Measurements from ENCODE around the gene SUCLG1. TPM values are rescaled to one million over a fixed set of nuclear protein-coding genes. Genes with fewer than 3 reads are reported as not detected.

Gene SUCLG1
- polyA plus RNA-seq (2014; cell fraction: cytosol; rRNA removed) = 138 and 139 TPM in 2 replicates
- 92.1 and 103 TPM in 2 replicates for polyA plus RNA-seq (2014; cell fraction: nucleus; rRNA removed)

- peak; percentile 93 for DNase-seq (ENCODE audit: low spot score)
Observed at GRCh38 chr2:84459018-84459943, at the start of gene SUCLG1. Gene SUCLG1 (minus strand): TSS chr2:84459280. CDS start chr2:84459269, 11 bp downstream.

DNA sequence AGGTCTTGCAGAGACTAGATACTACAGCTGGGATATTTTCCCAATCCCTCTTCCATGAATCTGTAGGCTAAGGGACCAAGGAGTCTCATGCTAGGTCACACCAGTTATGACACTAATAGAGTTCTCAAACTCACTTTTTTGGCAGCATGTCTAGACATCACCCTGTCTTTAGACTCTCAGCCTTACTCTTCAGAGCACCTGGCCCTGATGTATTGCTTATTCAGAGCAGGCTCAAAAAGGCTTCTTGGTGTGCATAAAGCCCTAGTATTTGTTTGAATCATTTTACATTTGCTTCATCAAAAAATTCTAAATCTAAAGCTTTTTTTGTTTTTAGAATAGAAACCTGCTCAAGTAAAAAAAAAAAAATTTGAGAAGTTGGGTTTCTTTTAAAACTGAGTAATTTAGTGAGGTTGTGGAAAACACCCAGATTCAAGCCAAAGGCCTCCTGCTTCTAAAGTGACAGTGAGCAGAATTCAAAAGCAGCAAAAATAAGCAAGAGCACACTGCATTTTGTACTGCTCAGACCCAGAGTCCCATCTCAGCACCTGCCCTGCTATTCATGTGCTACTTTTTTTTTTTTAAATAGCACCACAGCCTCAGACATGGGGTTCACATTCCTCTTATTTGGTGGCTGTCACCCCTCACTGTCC is 39.2 kb upstream of the SUCLG1 start:
- no peak for DNase-seq (ENCODE audit: low spot score)

DNA sequence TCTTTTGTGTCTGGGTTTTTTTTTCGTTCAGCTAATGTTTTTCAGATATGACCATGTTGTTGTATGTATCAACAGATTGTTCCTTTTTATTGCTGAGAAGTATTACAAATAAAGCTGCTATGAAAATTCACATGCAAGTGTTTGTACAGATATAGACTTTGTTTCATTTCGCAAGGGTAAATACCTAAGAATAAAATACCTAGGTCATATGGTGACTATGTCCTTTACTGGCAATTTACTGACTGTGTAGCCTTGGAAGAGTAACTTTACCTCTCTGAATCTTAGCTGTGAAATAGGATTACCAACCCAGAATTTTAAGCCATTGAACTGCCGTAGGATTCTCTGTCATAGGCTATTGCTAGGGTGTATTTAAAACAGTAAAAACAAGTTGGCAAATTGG is 38.2 kb upstream of the SUCLG1 start:
- no peak for DNase-seq (ENCODE audit: low spot score)

DNA sequence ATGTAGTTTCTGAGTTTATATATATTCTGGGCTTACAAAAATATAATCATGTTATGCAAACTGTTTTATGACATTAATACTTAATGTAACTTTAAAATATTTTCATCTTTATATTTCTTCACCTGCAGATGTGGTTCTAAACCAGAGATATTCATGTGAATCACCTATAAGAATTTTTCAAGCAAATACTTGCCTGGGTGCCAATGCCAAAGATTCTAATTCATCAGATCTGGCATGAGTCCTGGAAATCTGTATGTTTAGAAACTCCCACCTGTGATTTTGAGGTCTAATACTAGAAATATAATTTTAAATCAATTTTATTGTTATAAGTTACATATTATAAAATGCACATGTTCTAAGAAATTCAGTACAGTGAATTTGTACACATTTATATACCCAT is 37.3 kb upstream of the SUCLG1 start:
- DNase-seq (ENCODE audit: low spot score) = no peak

DNA sequence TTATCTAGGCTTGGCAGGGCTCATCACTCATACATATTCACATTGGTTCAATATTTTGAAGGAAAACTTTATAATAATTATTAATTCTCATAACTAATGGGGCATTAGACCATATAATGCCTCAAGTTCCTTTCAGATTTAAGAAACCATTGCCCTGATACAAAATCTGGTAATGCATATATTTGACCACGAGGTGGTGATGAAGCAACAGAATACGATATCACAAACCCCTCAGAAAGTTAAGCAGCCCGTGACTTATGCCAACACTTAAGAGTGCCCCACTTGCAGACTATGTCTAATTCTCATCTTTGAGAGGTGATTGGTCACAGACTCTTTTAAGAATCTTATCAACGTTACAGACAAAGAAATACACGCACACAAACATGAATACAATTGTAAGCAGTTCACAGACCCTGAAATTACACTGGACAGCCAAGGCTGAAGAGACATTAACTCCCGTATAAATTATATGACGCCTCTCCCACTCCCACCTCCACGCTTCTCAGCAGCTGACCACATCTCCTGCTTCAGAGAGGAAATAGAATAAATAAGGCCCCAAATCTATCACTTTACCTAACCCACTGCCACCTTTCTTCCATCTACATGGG is 36.6 kb upstream of the SUCLG1 start:
- DNase-seq (ENCODE audit: low spot score) = peak; percentile 66

- DNase-seq (ENCODE audit: low spot score) = no peak
Observed at GRCh38 chr2:84494070-84494469, 35.0 kb upstream of the SUCLG1 start.

DNA sequence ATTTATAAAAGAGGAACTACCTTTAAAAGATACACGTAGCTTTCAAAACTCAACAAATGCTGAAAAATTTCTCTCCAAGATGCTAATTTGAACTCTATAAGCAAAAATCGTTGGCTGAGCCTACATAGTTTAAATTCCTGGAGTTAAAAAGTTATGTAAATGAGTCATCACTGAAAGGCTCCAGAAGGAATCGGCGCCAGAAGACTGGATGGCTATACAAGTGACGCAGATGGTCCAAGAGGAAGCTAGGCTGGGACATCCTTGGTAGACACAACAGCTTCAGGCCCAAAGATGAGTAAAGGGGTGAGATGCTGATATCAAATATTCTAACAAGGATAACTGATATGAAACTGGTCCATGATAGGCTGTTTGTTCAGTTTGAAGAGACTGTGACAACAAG is 34.4 kb upstream of the SUCLG1 start:
- no peak for DNase-seq (ENCODE audit: low spot score)

- no peak for DNase-seq (ENCODE audit: low spot score)
Observed at GRCh38 chr2:84492571-84492970, 33.5 kb upstream of the SUCLG1 start.

- DNase-seq (ENCODE audit: low spot score) = no peak
Observed at GRCh38 chr2:84491741-84492140, 32.7 kb upstream of the SUCLG1 start.

GRCh38 chr2:84491256-84491655 is 32.2 kb upstream of the SUCLG1 start:
- DNase-seq (ENCODE audit: low spot score) = no peak

- no peak for DNase-seq (ENCODE audit: low spot score)
Observed at GRCh38 chr2:84487298-84487996, 28.4 kb upstream of the SUCLG1 start.

DNA sequence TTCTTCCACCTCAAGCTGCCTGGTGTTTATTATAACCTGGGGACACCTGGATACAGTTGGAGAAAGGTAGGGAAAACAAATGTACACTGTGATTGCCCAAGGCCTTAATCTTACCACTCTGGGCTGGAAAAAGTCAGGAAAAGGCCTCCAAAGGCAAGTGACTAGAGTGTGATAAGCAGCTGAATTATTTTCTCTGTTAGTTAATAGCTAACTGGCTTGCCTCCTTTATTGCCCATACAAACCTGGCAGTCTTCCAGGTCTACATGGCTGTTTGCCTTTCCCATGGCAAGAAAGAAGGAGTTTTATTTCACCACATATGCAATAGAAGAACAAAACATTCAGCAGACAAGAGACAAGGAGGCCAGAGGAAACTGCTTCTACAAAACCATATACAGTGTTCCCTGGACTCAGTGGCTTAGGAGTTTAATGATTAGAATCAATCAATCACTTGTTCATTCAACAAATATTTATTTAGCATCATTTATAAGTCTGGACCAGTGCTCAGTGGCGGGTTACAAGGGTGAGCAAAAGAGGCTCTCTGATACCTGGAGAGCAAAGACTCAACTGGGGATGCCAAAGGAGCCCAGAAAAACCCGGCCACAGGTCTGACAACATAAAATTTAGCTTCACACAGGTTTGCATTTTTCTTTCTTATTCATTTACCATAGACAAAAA is 27.5 kb upstream of the SUCLG1 start:
- no peak for DNase-seq (ENCODE audit: low spot score)

- DNase-seq (ENCODE audit: low spot score) = no peak
Observed at GRCh38 chr2:84483320-84483719, 24.2 kb upstream of the SUCLG1 start.

DNA sequence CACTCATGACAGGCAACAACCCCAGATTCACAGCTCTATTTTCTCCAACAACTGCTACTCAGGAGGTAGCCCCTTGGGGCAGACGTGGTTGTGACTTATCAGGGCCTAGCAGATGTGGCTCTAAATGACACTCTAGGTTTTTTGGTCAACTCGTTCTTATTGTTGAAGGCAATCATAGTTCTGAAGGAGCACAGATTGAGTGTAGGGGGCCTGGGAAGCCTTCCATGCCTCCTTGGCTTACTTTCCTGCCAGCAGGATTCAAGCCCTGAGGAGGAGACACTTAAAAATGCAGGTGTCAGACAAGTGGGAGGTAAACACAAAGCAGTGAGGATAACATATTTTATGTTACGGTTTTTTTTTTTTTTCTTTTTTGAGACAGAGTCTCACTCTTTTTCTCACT is 23.5 kb upstream of the SUCLG1 start:
- no peak for DNase-seq (ENCODE audit: low spot score)

- DNase-seq (ENCODE audit: low spot score) = no peak
Observed at GRCh38 chr2:84481702-84482101, 22.6 kb upstream of the SUCLG1 start.

DNA sequence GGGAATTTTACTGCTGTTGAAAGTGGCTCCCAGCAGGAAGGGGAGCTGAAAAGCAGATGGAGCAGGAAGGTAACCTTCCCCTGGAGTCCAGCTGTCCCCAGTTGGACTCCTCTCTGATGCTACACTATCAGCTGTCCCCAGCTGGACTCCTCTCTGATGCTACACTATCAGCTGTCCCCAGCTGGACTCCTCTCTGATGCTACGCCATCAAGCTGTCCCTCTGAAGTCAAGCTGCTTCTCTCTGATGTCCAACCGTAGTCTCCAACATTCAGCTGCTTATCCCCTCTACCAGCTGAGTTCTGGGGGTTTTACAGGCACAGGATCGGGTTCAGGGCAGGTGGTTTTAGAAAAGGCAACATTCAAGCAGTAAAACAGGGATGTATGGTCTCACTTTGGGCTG is 19.8 kb upstream of the SUCLG1 start:
- DNase-seq (ENCODE audit: low spot score) = no peak

GRCh38 chr2:84477886-84478285 is 18.8 kb upstream of the SUCLG1 start:
- DNase-seq (ENCODE audit: low spot score) = no peak

DNA sequence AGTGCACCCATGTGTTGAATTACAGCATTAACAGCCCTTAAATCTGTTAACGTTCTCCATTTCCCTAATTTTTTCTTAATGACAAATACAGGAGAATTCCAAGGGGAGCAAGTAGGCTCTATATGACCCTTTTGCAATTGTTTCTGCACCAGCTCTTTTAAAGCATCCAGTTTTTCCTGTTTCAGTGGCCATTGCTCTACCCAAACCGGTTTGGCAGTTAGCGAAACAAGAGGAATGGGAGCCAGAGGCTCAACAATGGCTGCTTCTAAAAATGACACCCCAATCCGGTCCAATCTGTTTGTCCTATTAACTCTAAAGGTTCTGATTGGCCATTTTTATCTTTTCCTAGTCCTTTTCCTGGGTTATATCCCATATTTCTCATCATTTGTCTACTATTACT is 15.1 kb upstream of the SUCLG1 start:
- DNase-seq (ENCODE audit: low spot score) = no peak

GRCh38 chr2:84472856-84473565 is 13.9 kb upstream of the SUCLG1 start:
- no peak for DNase-seq (ENCODE audit: low spot score)

GRCh38 chr2:84472423-84472822 is 13.3 kb upstream of the SUCLG1 start:
- DNase-seq (ENCODE audit: low spot score) = peak; percentile 10

DNA sequence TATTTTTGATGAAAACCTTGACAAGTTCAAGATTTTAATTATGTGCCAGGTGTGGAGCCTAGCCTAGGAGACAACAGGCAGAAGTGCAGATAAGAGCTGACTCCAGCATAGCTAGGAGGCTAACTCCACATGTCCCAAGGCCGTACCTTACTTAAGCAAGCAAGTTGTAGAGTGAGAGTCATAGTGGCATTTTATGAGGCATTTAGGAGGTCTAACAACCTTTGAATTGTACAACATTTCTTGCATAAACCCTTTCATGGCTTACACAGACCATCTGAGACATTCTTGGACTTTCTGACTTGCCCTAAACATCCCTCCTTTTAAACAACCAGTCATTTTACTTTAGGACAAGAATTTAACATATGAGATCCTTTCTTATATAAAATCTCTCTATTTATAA is 8.3 kb upstream of the SUCLG1 start:
- no peak for DNase-seq (ENCODE audit: low spot score)
